Thyroid gland (tissue), 4 donors: Measurements from ENCODE around the gene SPOPL.

ENCODE experiments used
- POLR2A ChIP-seq, 2 donors: fragments of 450-650 bp; IDR thresholded peaks; one replicate each; pipeline ENCODE4 v1.6.1; 2017; ENCODE audit warnings: antibody characterized with exemption in 2 of 2, mild to moderate bottlenecking in 2 of 2, moderate library complexity in 1 of 2
- TF ChIP-seq, protein P1 (sequence below), 6 experiments: fragments of 200-600 bp in 3 of 6; fragments of 450-650 bp in 3 of 6; sonication (generic) in 3 of 6; IDR thresholded peaks; one replicate each; pipeline ENCODE4 v1.5.1; 2016 to 2019; ENCODE audit warnings: antibody characterized with exemption in 6 of 6, mild to moderate bottlenecking in 2 of 6, inconsistent platforms in 1 of 6, moderate library complexity in 1 of 6

DNA sequence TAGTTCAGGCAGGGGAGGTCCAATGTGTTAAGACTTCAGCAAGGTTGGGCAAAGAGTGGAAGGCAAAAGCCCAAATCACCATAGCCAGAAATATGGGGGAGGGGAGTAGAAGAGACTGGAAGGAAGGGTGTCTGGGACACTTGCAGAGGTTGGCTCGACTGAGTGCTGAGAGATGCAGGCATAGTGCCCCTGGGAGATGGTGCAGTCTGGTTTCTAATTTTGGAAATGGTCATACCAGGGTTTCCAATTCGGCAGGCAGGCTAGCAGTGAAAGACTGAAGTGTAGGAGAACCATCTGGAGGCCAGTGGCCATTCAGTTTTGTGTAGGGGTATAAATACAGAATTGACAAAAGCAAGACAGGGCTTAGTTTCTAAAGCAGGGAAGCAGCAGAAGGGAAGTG is 6.2 kb upstream of the SPOPL start:
- TF ChIP-seq, protein P1, sequence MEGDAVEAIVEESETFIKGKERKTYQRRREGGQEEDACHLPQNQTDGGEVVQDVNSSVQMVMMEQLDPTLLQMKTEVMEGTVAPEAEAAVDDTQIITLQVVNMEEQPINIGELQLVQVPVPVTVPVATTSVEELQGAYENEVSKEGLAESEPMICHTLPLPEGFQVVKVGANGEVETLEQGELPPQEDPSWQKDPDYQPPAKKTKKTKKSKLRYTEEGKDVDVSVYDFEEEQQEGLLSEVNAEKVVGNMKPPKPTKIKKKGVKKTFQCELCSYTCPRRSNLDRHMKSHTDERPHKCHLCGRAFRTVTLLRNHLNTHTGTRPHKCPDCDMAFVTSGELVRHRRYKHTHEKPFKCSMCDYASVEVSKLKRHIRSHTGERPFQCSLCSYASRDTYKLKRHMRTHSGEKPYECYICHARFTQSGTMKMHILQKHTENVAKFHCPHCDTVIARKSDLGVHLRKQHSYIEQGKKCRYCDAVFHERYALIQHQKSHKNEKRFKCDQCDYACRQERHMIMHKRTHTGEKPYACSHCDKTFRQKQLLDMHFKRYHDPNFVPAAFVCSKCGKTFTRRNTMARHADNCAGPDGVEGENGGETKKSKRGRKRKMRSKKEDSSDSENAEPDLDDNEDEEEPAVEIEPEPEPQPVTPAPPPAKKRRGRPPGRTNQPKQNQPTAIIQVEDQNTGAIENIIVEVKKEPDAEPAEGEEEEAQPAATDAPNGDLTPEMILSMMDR (IDR thresholded peaks at IDR 0.05) = no peak
- TF ChIP-seq POLR2A (IDR thresholded peaks at IDR 0.05) = no peak
